GM23248 (cell line): ENCODE data around the gene WDR35. TPM values are rescaled to one million over a fixed set of nuclear protein-coding genes. Genes with fewer than 3 reads are reported as not detected.
A peak's percentile ranks its signal among the peaks of the same experiment; 100 is the strongest.

ENCODE experiments used
- DNase-seq: peaks from one replicate; pipeline ENCODE4 v3.0.0-alpha.2; 2015
- H2AFZ ChIP-seq: fragments of 200-600 bp; sonication (generic); 2 replicates; pipeline ENCODE4 v1.6.1; 2016; ENCODE audit warnings: antibody characterized with exemption
- H3F3A ChIP-seq: fragments of 200-600 bp; sonication (generic); 2 replicates; pipeline ENCODE4 v1.6.1; 2016; ENCODE audit warnings: mild to moderate bottlenecking, antibody characterized with exemption, mixed run types; ENCODE audit not compliant: insufficient read depth
- H3K27ac ChIP-seq: fragments of 200-600 bp; sonication (generic); 2 replicates; pipeline ENCODE4 v1.5.1; 2016; ENCODE audit warnings: mild to moderate bottlenecking
- H3K27me3 ChIP-seq: fragments of 200-600 bp; sonication (generic); replicated peaks from 2 replicates; pipeline ENCODE4 v1.6.1; 2016; ENCODE audit warnings: mild to moderate bottlenecking; ENCODE audit not compliant: insufficient read depth
- H3K36me3 ChIP-seq: fragments of 200-600 bp; sonication (generic); 2 replicates; pipeline ENCODE4 v1.6.1; 2016; ENCODE audit warnings: low read depth, mild to moderate bottlenecking
- H3K4me1 ChIP-seq: fragments of 200-600 bp; sonication (generic); 2 replicates; pipeline ENCODE4 v1.6.1; 2016; ENCODE audit warnings: mild to moderate bottlenecking; ENCODE audit not compliant: insufficient read depth
- H3K4me2 ChIP-seq: fragments of 200-600 bp; sonication (generic); one replicate; pipeline ENCODE4 v1.6.1; 2016; ENCODE audit warnings: mild to moderate bottlenecking; ENCODE audit not compliant: unreplicated experiment
- H3K4me3 ChIP-seq: fragments of 200-600 bp; sonication (generic); 2 replicates; pipeline ENCODE4 v1.5.1; 2016; ENCODE audit warnings: mild to moderate bottlenecking
- H3K79me2 ChIP-seq: fragments of 200-600 bp; sonication (generic); 2 replicates; pipeline ENCODE4 v1.6.1; 2016; ENCODE audit warnings: mild to moderate bottlenecking; ENCODE audit not compliant: insufficient read depth
- H3K9ac ChIP-seq: fragments of 200-600 bp; sonication (generic); 2 replicates; pipeline ENCODE4 v1.6.1; 2016; ENCODE audit warnings: mild to moderate bottlenecking
- H3K9me2 ChIP-seq: fragments of 200-600 bp; sonication (generic); 2 replicates; pipeline ENCODE4 v1.6.1; 2016; ENCODE audit warnings: mixed run types, mild to moderate bottlenecking, moderate library complexity; ENCODE audit not compliant: insufficient read depth
- H3K9me3 ChIP-seq: fragments of 200-600 bp; sonication (generic); one replicate; pipeline ENCODE4 v1.6.1; 2017; ENCODE audit warnings: low read depth
- H4K20me1 ChIP-seq: fragments of 200-600 bp; sonication (generic); 2 replicates; pipeline ENCODE4 v1.6.0; 2016; ENCODE audit not compliant: insufficient read depth
- EZH2 ChIP-seq: fragments of 200-600 bp; sonication (generic); IDR thresholded peaks from 2 replicates; pipeline ENCODE4 v1.6.1; 2018; ENCODE audit warnings: antibody characterized with exemption, mild to moderate bottlenecking; ENCODE audit not compliant: insufficient read depth, poor library complexity, severe bottlenecking
- EZH2phosphoT487 ChIP-seq: fragments of 200-600 bp; sonication (generic); IDR thresholded peaks from 2 replicates; pipeline ENCODE4 v1.6.1; 2018; ENCODE audit warnings: antibody characterized with exemption, moderate library complexity, mild to moderate bottlenecking, low read depth; ENCODE audit not compliant: insufficient read depth
- WGBS, 2 experiments: methylation state at CpG; one replicate each; pipeline ENCODE4 v1.1.6; 2015 to 2017; ENCODE audit warnings: low lambda C conversion rate in 2 of 2, low coverage in 1 of 2; ENCODE audit errors: missing lambda C conversion rate in 2 of 2; 5-methylcytosine and 5-hydroxymethylcytosine counted together
- in situ Hi-C: fragments of 300-500 bp; cut with MboI; formaldehyde crosslinking; loops from 2 replicates; pipeline ENCODE4 v1.15.0; 2020
- polyA plus RNA-seq: library from polyadenylated mRNA; unstranded; fragments of >200 nt; fragmentation: Nextera tagmentation; extraction: Ambion mirVana; gene quantifications from 2 replicates; pipeline ENCODE4 v1.2.1, GENCODE V29; 2016
- total RNA-seq: library from RNA; depleted of rRNA; stranded (reverse); fragments of >200 nt; shearing (Covaris generic); gene quantifications from 2 replicates; pipeline ENCODE4 v1.2.3, GENCODE V29; 2014

The WDR35 gene
- total and polyA plus RNA-seq, 2 experiments from 2014 or later, result 3.2 to 7.3 TPM

- Histone ChIP-seq H3K9me2 (no peaks in the 10 kb centered on the region), H3K4me3 (no peak overlapping the region), H2AFZ (no peak overlapping the region), H4K20me1 (no peaks in the 10 kb centered on the region), H3K36me3 (peaks cover 12% of the 10 kb centered on the region; the same call in 1 of the 2 replicates), H3K79me2 (peaks cover 12% of the 10 kb centered on the region), H3K4me2 (no peak overlapping the region), H3K9ac (no peak overlapping the region), H3F3A (0 out of 2 replicates have a peak, but pooled peaks cover 3% of the 10 kb centered on the region), H3K27ac (no peak overlapping the region), H3K9me3 (no peaks in the 10 kb centered on the region), H3K4me1 (peaks cover 10% of the 10 kb centered on the region), H3K27me3 (no peaks in the 10 kb centered on the region)
- peak; percentile 28 for DNase-seq
- WGBS, 2 experiments, result 96 to 100% methylated on average over 1 of the region's 1 CpG
- TF ChIP-seq EZH2phosphoT487 (no peak), EZH2 (no peak)
- in situ Hi-C loops, result no loop called here
These were observed 7.6 kb downstream of the WDR35 start for GRCh38 chr2:19982268-19982667.

- Histone ChIP-seq H3K4me1 (peaks cover 10% of the 10 kb centered on the region), H3K27ac (no peak overlapping the region), H3K27me3 (no peaks in the 10 kb centered on the region), H3F3A (0 out of 2 replicates have a peak, but pooled peaks cover 3% of the 10 kb centered on the region), H3K9me3 (no peaks in the 10 kb centered on the region), H3K9me2 (no peaks in the 10 kb centered on the region), H4K20me1 (no peaks in the 10 kb centered on the region), H3K4me2 (no peak overlapping the region), H2AFZ (no peak overlapping the region), H3K79me2 (no peaks in the 10 kb centered on the region), H3K4me3 (no peak overlapping the region), H3K36me3 (peaks cover 12% of the 10 kb centered on the region; the same call in 1 of the 2 replicates), H3K9ac (no peak overlapping the region)
- no peak for DNase-seq
- 59 to 80% methylated on average over 1 of the region's 1 CpG for WGBS, 2 experiments
- TF ChIP-seq EZH2phosphoT487, result no peak
- no peak for TF ChIP-seq EZH2
- in situ Hi-C loops, result no loop called here
These were observed 10.0 kb downstream of the WDR35 start for GRCh38 chr2:19979932-19980331.

GRCh38 chr2:19973466-19973865 is 16.4 kb downstream of the WDR35 start:
- DNase-seq, result no peak
- Histone ChIP-seq H3K79me2 (no peaks in the 10 kb centered on the region), H3K9me2 (no peaks in the 10 kb centered on the region), H3K4me2 (no peak overlapping the region), H3F3A (no peaks in the 10 kb centered on the region), H3K36me3 (peaks cover 9% of the 10 kb centered on the region; the same call in 1 of the 2 replicates), H3K9ac (no peak overlapping the region), H3K9me3 (no peaks in the 10 kb centered on the region), H3K27ac (no peak overlapping the region), H3K27me3 (no peaks in the 10 kb centered on the region), H2AFZ (no peak overlapping the region), H3K4me3 (no peak overlapping the region), H4K20me1 (no peaks in the 10 kb centered on the region), H3K4me1 (no peaks in the 10 kb centered on the region)
- no peak for TF ChIP-seq EZH2phosphoT487
- TF ChIP-seq EZH2, result no peak
- in situ Hi-C loops, result no loop called here
- 79% methylated on average over 8 of the region's 8 CpGs for WGBS, 2 experiments

DNA sequence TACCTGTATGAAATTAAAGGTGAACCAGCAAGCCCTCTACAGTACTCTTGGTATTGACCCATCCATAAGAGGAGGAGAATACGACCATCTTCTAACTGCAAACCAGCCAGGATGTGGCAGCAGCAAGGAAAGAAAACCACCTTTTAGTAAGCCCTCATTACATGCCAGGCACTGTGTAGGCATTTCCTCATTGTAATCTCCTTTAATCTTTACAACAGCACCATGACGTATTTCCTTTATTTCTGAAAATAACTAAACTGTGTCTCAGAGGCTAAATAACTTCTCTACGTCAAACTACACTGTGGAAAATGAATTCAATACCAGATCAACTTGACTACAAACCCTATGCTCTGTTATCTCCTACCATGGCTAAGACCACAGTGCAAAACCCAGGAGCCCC is 18.2 kb downstream of the WDR35 start:
- H3K4me2 ChIP-seq, result no peak overlapping the region
- no peaks in the 10 kb centered on the region for H3K9me2 ChIP-seq
- H3K9ac ChIP-seq, result no peak overlapping the region
- H3K4me3 ChIP-seq, result no peak overlapping the region
- in situ Hi-C loops, result no loop called here
- H3K4me1 ChIP-seq, result no peaks in the 10 kb centered on the region
- H3K27ac ChIP-seq, result no peak overlapping the region
- H3K9me3 ChIP-seq, result no peaks in the 10 kb centered on the region
- 0 out of 2 replicates have a peak, but pooled peaks cover 6% of the 10 kb centered on the region for H3K36me3 ChIP-seq
- TF ChIP-seq EZH2 (no peak), EZH2phosphoT487 (no peak)
- H3K27me3 ChIP-seq, result no peaks in the 10 kb centered on the region
- no peaks in the 10 kb centered on the region for H3K79me2 ChIP-seq
- no peak overlapping the region for H2AFZ ChIP-seq
- 98 to 100% methylated on average over 3 of the region's 3 CpGs for WGBS, 2 experiments
- H4K20me1 ChIP-seq, result no peaks in the 10 kb centered on the region
- H3F3A ChIP-seq, result no peaks in the 10 kb centered on the region
- no peak for DNase-seq

- H3K4me3 ChIP-seq, result no peak overlapping the region
- 100% methylated on average over 1 of the region's 1 CpG for WGBS, 2 experiments
- TF ChIP-seq EZH2phosphoT487 (no peak), EZH2 (no peak)
- H4K20me1 ChIP-seq, result no peaks in the 10 kb centered on the region
- no peaks in the 10 kb centered on the region for H3F3A ChIP-seq
- H3K9me2 ChIP-seq, result no peaks in the 10 kb centered on the region
- no peak overlapping the region for H3K9ac ChIP-seq
- no peaks in the 10 kb centered on the region for H3K9me3 ChIP-seq
- no peak overlapping the region for H3K27ac ChIP-seq
- H3K79me2 ChIP-seq, result no peaks in the 10 kb centered on the region
- no peak overlapping the region for H3K4me2 ChIP-seq
- DNase-seq, result no peak
- H3K36me3 ChIP-seq, result no peaks in the 10 kb centered on the region
- no peaks in the 10 kb centered on the region for H3K4me1 ChIP-seq
- H2AFZ ChIP-seq, result no peak overlapping the region
- in situ Hi-C loops, result loop anchor here (10.0 kb wide), 1 partner anchor 131 kb away; no protein-coding TSS in a partner anchor
- H3K27me3 ChIP-seq, result no peaks in the 10 kb centered on the region
These were observed 26.5 kb downstream of the WDR35 start for GRCh38 chr2:19963386-19963785.
